Fibroblast of mammary gland (primary cell): ENCODE measurements around the gene RDM1.
A peak's percentile ranks its signal among the peaks of the same experiment; 100 is the strongest.

Source experiments
- DNase-seq: peaks from one replicate; pipeline ENCODE4 v3.0.0-alpha.2; 2010; ENCODE audit warnings: low read depth
- H3K4me3 ChIP-seq: 2 replicates; pipeline ENCODE4 v1.5.1; 2011; ENCODE audit warnings: low read depth, mild to moderate bottlenecking, low read length, moderate library complexity; ENCODE audit not compliant: control insufficient read depth
- CTCF ChIP-seq: conservative IDR thresholded peaks from 2 replicates; pipeline ENCODE4 v1.5.1; 2011; ENCODE audit warnings: low read depth, low read length, inconsistent platforms; ENCODE audit not compliant: control insufficient read depth, insufficient read depth

The RDM1 gene

GRCh38 chr17:35912942-35913341 lies 17.6 kb downstream of the RDM1 start:
- no peak overlapping the region for H3K4me3 ChIP-seq
- no peak for TF ChIP-seq CTCF
- no peak for DNase-seq

- no peak for TF ChIP-seq CTCF
- DNase-seq: no peak
- no peak overlapping the region for H3K4me3 ChIP-seq
These were observed 18.1 kb downstream of the RDM1 start for GRCh38 chr17:35912339-35912912.

- TF ChIP-seq CTCF: no peak
- DNase-seq: no peak
These were observed 21.2 kb downstream of the RDM1 start for GRCh38 chr17:35909408-35909807.

GRCh38 chr17:35907691-35908090 lies 22.9 kb downstream of the RDM1 start:
- no peak overlapping the region for H3K4me3 ChIP-seq
- TF ChIP-seq CTCF: no peak
- DNase-seq: no peak

More at GRCh38 chr17:35909408-35909807, 21.2 kb downstream of the RDM1 start:
- H3K4me3 ChIP-seq: no peak overlapping the region

GRCh38 chr17:35906926-35907637 lies 23.5 kb downstream of the RDM1 start:
- no peak for DNase-seq
- no peak for TF ChIP-seq CTCF
- H3K4me3 ChIP-seq: no peak overlapping the region

GRCh38 chr17:35906191-35906925 lies 24.2 kb downstream of the RDM1 start:
- no peak overlapping the region for H3K4me3 ChIP-seq
- TF ChIP-seq CTCF: no peak
- peak; percentile 8 for DNase-seq
